ENCODE results near the gene HOXB5.
A peak's percentile ranks its signal among the peaks of the same experiment; 100 is the strongest.

The HOXB5 gene

DNA sequence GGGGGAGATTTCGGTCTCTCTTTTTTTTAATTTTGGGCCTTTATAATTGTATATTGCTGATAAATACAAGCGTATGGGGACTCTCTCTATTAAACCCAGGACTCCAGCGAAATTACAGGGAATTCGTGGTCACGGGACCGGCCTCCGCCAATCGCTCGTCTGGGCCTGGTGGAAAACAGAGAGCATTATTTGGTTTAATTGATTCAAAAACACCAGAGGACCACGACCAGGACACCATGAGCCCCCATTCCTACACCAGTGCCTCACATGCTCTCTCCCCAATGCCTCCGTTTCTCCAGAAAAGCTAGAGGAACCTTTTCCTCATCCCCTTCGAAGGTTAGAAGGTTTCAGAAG is 48.6 kb downstream of the HOXB5 start, which contains the start of gene HOXB2:
HOXB2 (minus strand) TSS at position 88 of the 354 bp plus-strand sequence. CDS start 198 bp downstream, outside the sequence.
- no peak for DNase-seq

DNA sequence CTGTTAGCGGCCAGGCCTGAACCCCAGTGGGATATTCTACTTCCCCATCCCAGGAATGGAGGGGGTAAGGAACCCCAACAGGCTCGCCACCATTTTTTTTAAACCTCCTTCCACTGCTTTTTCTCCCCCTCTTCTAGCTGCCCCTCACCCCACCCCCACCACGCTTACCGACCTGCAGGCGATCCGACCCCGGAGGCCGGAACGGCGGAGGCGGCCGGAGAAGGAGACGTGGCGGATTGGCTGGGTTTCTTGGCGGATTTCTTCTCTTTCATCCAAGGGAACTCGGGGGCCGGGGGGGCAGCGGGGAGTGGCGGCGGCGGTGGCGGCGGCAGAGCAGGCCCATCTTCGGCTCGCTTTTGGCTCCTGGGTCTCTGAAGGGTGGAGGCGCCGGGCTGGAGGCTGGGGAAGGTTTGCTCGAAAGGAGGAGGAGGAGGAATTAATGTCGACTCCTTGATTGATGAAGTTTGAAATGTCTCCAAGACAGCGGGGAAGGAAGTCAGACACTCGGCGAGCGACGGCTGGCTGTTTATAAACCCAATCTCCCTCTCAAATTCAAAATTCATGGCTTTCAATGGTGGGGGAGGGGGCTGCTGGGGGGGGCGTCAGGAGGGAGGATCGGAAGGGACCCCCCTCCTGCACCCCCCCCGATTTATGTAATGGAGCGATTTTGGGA is 49.1 kb downstream of the HOXB5 start:
- peak; percentile 70 for DNase-seq

DNA sequence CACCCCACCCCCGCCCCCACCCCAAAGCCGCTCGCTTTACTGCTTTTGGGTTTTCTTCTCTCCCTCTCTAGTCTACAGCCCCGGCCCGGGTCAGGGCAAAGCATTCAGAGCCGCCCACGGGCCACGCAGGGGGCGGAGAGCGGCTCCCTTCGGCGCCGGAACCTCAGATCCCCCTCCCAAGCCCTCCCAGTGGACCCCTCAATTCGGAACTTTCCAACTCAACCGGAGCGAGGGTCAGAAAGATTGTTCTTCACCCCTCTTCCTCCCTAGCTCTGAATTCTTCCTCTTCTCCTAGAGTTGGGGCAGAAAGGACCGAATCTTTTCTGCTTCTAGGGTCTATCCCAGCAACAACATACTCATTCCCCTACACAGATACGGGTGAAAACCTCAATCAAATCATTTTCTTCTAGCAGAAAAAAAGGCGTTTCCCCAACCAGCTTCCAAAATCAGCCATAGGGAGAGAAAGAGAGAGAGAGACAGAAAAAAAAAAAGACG is 49.7 kb downstream of the HOXB5 start:
- DNase-seq: no peak

DNA sequence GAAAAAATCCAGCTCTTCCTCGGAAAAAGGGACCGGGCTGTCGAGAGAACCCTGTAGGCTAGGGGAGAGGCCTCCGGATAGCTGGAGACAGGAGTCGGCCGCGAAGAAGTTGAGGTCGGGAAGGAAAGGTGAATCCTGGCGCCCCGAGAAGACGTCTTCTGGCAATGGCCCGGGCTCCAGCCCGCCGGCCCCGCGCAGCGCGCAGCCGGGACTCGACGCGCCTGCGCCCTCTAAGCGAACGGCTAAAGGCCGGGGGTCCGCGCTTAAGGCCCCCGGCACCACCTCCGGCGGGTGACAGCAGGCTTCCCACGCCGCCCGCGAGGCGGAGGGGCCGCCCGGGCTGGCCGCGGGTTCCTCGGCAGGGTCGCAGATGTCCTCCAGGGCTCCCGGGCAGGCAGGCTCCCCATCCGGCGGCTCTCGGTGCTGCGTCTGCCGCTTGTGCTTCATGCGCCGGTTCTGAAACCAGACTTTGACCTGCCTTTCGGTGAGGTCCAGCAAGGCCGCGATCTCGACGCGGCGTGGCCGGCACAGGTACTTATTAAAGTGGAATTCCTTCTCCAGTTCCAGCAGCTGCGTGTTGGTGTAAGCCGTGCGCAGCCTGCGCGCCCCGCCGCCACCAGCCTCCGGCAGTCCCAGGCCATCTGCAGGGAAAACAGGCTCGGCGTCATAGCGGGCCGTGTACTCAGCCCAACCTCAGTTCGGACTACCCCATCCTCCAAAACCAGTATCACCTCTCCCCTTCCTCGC is 50.3 kb downstream of the HOXB5 start:
- peak; percentile 89 for DNase-seq

DNA sequence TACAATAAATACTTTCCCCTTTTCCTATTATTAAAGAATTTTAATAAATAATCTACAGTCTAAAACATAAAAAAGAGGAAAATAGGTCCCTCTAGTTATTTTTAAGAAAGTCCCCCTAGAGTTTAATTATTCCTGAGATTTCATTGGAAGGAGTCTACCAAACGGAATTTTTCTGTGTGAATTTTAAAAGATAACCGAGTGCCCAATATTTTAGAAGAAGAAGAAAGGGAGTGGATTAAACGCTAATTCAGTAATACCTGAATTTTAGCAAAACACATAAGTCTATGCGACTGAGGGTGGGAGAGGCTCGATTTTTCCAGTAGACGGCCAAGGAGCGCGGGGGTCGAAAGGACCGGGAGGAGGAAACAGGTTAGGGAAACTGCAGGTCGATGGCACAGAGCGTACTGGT is 50.9 kb downstream of the HOXB5 start:
- DNase-seq: no peak

DNA sequence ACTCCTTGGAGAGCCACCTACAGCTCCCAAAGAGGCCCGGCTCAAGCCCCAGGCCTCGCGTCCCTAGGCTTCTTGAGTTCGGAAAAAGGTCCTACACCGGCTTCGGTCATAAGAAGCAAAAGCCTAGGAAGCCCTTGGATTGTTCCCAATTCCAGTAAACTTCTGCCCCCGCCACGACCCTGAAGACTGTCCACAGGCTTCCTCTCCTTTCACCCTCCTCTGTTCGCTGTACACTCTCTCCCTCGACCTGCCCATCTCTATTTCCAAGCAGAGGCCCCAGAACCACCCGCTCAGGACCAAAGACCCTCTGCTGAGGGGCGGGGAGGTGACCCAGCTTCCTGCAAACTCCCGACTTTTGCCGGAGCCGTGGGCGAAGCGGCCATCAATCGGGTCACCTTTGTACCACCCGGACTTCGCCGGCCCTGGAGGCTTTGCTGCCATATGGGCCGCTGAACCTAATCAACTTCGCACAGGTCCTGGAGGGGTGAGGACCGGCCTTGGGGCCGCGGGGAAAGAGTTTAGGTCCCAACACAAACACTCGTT is 51.4 kb downstream of the HOXB5 start:
- peak; percentile 77 for DNase-seq

DNA sequence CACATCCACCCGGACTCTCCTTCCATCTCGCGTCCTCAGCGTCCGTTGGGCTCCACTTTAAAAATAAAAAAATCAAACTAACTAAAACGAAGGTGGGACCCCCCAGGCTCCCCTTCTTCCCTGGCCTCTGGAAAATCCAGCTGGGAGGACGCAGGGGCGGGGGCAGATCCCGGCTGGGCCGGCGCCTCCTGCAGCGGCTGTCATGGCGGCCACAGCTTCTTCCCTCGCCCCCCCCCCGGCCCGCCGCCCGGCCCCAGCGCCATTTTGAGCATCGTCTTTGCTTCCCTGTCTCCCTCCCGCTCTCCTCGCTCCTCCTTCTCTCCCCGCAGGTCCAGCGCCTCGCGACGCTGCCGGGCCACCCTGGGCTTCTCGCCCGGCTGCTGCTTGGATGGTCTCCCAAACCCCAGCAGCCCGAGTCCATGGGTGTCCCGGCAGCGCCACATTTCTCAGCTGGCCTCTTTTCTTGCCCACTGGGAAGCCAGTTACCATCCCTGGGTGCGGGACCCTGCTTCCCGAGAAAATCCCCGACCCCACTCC is 51.9 kb downstream of the HOXB5 start:
- peak; percentile 80 for DNase-seq
